ENCODE measurements around the gene MAGI1.

- no peak for TF ChIP-seq TAF1 (IDR thresholded peaks at IDR 0.05; ENCODE audit: borderline replicate concordance, low read depth, low read length)
- TF ChIP-seq POLR2A (IDR thresholded peaks at IDR 0.05; ENCODE audit: low read depth, low read length) = no peak
- TF ChIP-seq POLR2AphosphoS5 (IDR thresholded peaks at IDR 0.05; ENCODE audit: low read depth, low read length) = no peak
Measured at GRCh38 chr3:65575376-65575840, 463.3 kb downstream of the MAGI1 start.

All from GM12892 (cell line).